ENCODE data around the gene CALHM5.
"Not testable (repeated sequence)": the region's sequence is repeated elsewhere in the genome, so short reads cannot be mapped to it uniquely, and the experiment has no call there.

- not testable (repeated sequence) for TF ChIP-seq POLR2A (IDR thresholded peaks at IDR 0.05; ENCODE audit: low read depth, low read length); POLR2AphosphoS5 (IDR thresholded peaks at IDR 0.05; ENCODE audit: low read depth, low read length); TAF1 (IDR thresholded peaks at IDR 0.05; ENCODE audit: low read depth, low read length); POU2F2 (IDR thresholded peaks at IDR 0.05; ENCODE audit: low read depth, low read length); SPI1 (IDR thresholded peaks at IDR 0.05; ENCODE audit: low read depth, low read length); PAX5 (IDR thresholded peaks at IDR 0.05; ENCODE audit: insufficient read depth, low read length, severe bottlenecking)
Observed at GRCh38 chr6:116495161-116495560, 16.3 kb upstream of the CALHM5 start.

Data from GM12891 (cell line).